B cell (primary cell): ENCODE data around the gene ADAM19. TPM values are rescaled to one million over a fixed set of nuclear protein-coding genes. Genes with fewer than 3 reads are reported as not detected.

Experiments
- ATAC-seq: fragments of 200-7000 bp; cut with Tn5 transposase; one replicate; pipeline ENCODE4 v1.10.0; 2021; ENCODE audit warnings: low read depth, mild to moderate bottlenecking, moderate number of reproducible peaks, moderate library complexity
- CTCF ChIA-PET: fragments of 350-600 bp; sonication (Branson Sonifier 250); formaldehyde crosslinking; loops from one replicate; lab custom pipeline; 2021; ENCODE audit warnings: antibody characterized with exemption, inconsistent platforms; lab: Charles Lee
- POLR2A ChIA-PET: fragments of 350-600 bp; sonication (Branson Sonifier 250); formaldehyde crosslinking; loops from one replicate; lab custom pipeline; 2021; ENCODE audit warnings: antibody characterized with exemption; lab: Charles Lee
- DNase-seq: peaks from one replicate; pipeline ENCODE4 v3.0.0; 2013
- H2AFZ ChIP-seq: 2 replicates; pipeline ENCODE4 v1.6.1; 2012; ENCODE audit warnings: mild to moderate bottlenecking, low read depth, low read length; ENCODE audit not compliant: insufficient read depth, poor library complexity, severe bottlenecking
- H3K27ac ChIP-seq, 2 donors: 1 replicate in 1 of 2; 2 replicates in 1 of 2; pipeline ENCODE4 v1.5.1; 2012 to 2013; ENCODE audit warnings: low read length in 2 of 2, mild to moderate bottlenecking in 2 of 2, moderate library complexity in 1 of 2
- H3K27me3 ChIP-seq, 4 experiments: fragments of 200-600 bp in 1 of 4; sonication (generic) in 1 of 4; replicated peaks in 1 of 4; 1 replicate in 2 of 4; 2 replicates in 2 of 4; pipeline versions ENCODE4 v1.6.1 to v1.7.0; 2013 to 2016; ENCODE audit warnings: low read length in 3 of 4, mild to moderate bottlenecking in 2 of 4, mixed read lengths in 1 of 4, moderate library complexity in 1 of 4; ENCODE audit not compliant: insufficient read depth in 4 of 4, control insufficient read depth in 3 of 4; ENCODE audit errors: control extremely low read depth in 1 of 4
- H3K36me3 ChIP-seq, 2 experiments: replicated peaks in 1 of 2; 1 replicate in 1 of 2; 2 replicates in 1 of 2; pipeline versions ENCODE4 v1.6.1 to v1.7.1; 2013; ENCODE audit warnings: low read length in 1 of 2; ENCODE audit not compliant: insufficient read depth in 2 of 2, control insufficient read depth in 1 of 2; ENCODE audit errors: control extremely low read depth in 1 of 2, extremely low read depth in 1 of 2
- H3K4me1 ChIP-seq, 2 donors: fragments of 200-600 bp in 1 of 2; sonication (generic) in 1 of 2; 1 replicate in 1 of 2; 2 replicates in 1 of 2; pipeline versions ENCODE4 v1.5.1 to v1.6.1; 2013 to 2017; ENCODE audit warnings: low read length in 2 of 2; ENCODE audit not compliant: control insufficient read depth in 2 of 2, insufficient read depth in 2 of 2
- H3K4me2 ChIP-seq: replicated peaks from 2 replicates; pipeline ENCODE3; 2012; ENCODE audit warnings: mild to moderate bottlenecking, low read depth, low read length; ENCODE audit not compliant: poor library complexity, severe bottlenecking
- H3K4me3 ChIP-seq, 5 experiments: fragments of 200-600 bp in 1 of 5; sonication (generic) in 1 of 5; 1 replicate in 3 of 5; 2 replicates in 2 of 5; pipeline versions ENCODE4 v1.5.1 to v1.7.0; 2011 to 2016; ENCODE audit warnings: low read length in 4 of 5, mild to moderate bottlenecking in 4 of 5, low read depth in 2 of 5, control low read depth in 1 of 5, moderate library complexity in 1 of 5; ENCODE audit not compliant: insufficient read depth in 1 of 5; ENCODE audit errors: control extremely low read depth in 1 of 5, extremely low read depth in 1 of 5
- H3K79me2 ChIP-seq: fragments of 200-600 bp; sonication (generic); one replicate; pipeline ENCODE4 v1.6.0; 2016; ENCODE audit warnings: low read length; ENCODE audit not compliant: control insufficient read depth, insufficient read depth
- H3K9ac ChIP-seq: fragments of 200-600 bp; sonication (generic); 2 replicates; pipeline ENCODE4 v1.6.1; 2017; ENCODE audit warnings: mild to moderate bottlenecking, low read length, moderate library complexity
- H3K9me3 ChIP-seq, 3 donors: one replicate each; pipeline versions ENCODE4 v1.6.1 to v1.7.1; 2013; ENCODE audit warnings: low read length in 2 of 3; ENCODE audit not compliant: control insufficient read depth in 2 of 3, insufficient read depth in 1 of 3; ENCODE audit errors: control extremely low read depth in 1 of 3
- H4K20me1 ChIP-seq: 2 replicates; pipeline ENCODE4 v1.6.0; 2012; ENCODE audit warnings: mild to moderate bottlenecking, low read length; ENCODE audit not compliant: insufficient read depth, control insufficient read depth, poor library complexity, severe bottlenecking
- H3K27ac Mint-ChIP-seq: one replicate; pipeline ENCODE4 v1.8.0; 2021; ENCODE audit warnings: mixed read lengths
- H3K27me3 Mint-ChIP-seq: one replicate; pipeline ENCODE4 v1.8.0; 2021; ENCODE audit warnings: mixed read lengths
- H3K4me1 Mint-ChIP-seq: one replicate; pipeline ENCODE4 v1.8.0; 2021; ENCODE audit warnings: mixed read lengths
- H3K4me3 Mint-ChIP-seq: one replicate; pipeline ENCODE4 v1.8.0; 2021; ENCODE audit warnings: mixed read lengths
- H3K9me3 Mint-ChIP-seq: one replicate; pipeline ENCODE4 v1.8.0; 2022; ENCODE audit warnings: mixed read lengths; ENCODE audit not compliant: insufficient read depth
- CTCF ChIP-seq: fragments of 200-600 bp; IDR thresholded peaks from one replicate; pipeline ENCODE4 v1.8.0; 2022; ENCODE audit warnings: antibody characterized with exemption, mild to moderate bottlenecking
- EZH2 ChIP-seq: IDR thresholded peaks from 2 replicates; pipeline ENCODE4 v1.6.1; 2012; ENCODE audit warnings: borderline replicate concordance, low read depth, mild to moderate bottlenecking, moderate library complexity, low read length; ENCODE audit not compliant: insufficient read depth, poor library complexity, severe bottlenecking
- WGBS: methylation state at CpG from one replicate; pipeline ENCODE4 v1.1.5; 2013; ENCODE audit warnings: missing lambda C conversion rate; ENCODE audit not compliant: insufficient coverage; 5-methylcytosine and 5-hydroxymethylcytosine counted together
- intact Hi-C: fragments of 100-400 bp; cut with micrococcal nuclease; formaldehyde crosslinking; loops from one replicate; pipeline ENCODE4 v1.10.0; 2022
- polyA plus RNA-seq: library from polyadenylated mRNA; depleted of rRNA; stranded (reverse); fragments of >200 nt; gene quantifications from 2 replicates; pipeline ENCODE4 v1.2.3, GENCODE V29; 2012
- total RNA-seq, 2 donors: library from RNA; stranded (reverse); fragments of 120-200 nt in 1 of 2; gene quantifications; 1 replicate in 1 of 2; 2 replicates in 1 of 2; pipeline versions ENCODE4 v1.2.3 to v1.2.4, GENCODE V29; 2013 to 2022

The ADAM19 gene
- total and polyA plus RNA-seq, 2 donors (not counting 1 experiment from before 2014, with no cell fraction given) = 110 to 171 TPM

DNA sequence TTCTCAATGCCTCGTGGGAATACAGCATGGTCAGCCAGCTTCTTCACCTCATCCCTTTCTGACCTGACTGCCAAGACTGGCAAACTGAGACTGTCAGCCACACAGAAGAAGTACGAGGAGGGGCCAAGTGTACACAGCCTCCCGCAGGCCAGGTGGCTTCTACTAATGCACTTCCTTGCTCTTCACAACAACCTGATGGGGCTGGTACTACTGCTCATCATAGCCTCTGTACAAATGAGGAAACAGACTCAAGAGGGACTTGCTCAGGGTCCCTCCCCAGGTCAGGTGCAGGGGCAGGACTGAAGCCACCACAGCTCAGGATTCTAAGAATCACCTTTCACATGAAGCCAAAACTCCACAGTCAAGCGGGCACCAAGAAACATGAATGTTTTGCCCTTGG is 94.3 kb downstream of the ADAM19 start:
- ATAC-seq (peak; percentile 82), DNase-seq (peak; percentile 79)
- WGBS = 24% methylated on average over 4 of the region's 4 CpGs
- H3K27ac ChIP-seq = peak overlapping the region; percentile 70 to 83
- POLR2A ChIA-PET = interaction anchor here (1.1 to 1.3 kb wide), 2 partner anchors 21 to 31 kb away, joined by 3 to 4 read pairs; partner anchors contain the start of gene NIPAL4
- peaks cover 2 to 91% of the 10 kb centered on the region in 2 experiments for H3K36me3 ChIP-seq
- H4K20me1 ChIP-seq = no peaks in the 10 kb centered on the region
- H3K4me3 ChIP-seq = peak overlapping the region in 1 of 5 experiments; percentile 9
- TF ChIP-seq EZH2 (no peak), CTCF (no peak)
- H3K4me3 Mint-ChIP-seq = peak overlapping the region; percentile 69
- no peaks in the 10 kb centered on the region for H3K27me3 ChIP-seq
- peaks cover 83 to 88% of the 10 kb centered on the region in 2 donors for H3K4me1 ChIP-seq
- no peaks in the 10 kb centered on the region for H3K9me3 ChIP-seq
- intact Hi-C loops = no loop called here
- H3K79me2 ChIP-seq = peaks cover 56% of the 10 kb centered on the region
- peak overlapping the region; percentile 67 for H3K4me2 ChIP-seq
- CTCF ChIA-PET = interaction anchor here (1.1 to 15.5 kb wide), 7 partner anchors 10 to 262 kb away, joined by 3 to 162 read pairs (median 4); partner anchors contain the start of gene LSM11
- H3K4me1 Mint-ChIP-seq = peaks cover 91% of the 10 kb centered on the region
- H3K9ac ChIP-seq = no peak overlapping the region
- no peaks in the 10 kb centered on the region for H3K27me3 Mint-ChIP-seq
- H3K27ac Mint-ChIP-seq = peak overlapping the region; percentile 98
- no peak overlapping the region for H2AFZ ChIP-seq
- no peaks in the 10 kb centered on the region for H3K9me3 Mint-ChIP-seq
